Islet of Langerhans (tissue), 1 donor: ENCODE measurements around the gene AMIGO2.
"Not testable (repeated sequence)": the region's sequence is repeated elsewhere in the genome, so short reads cannot be mapped to it uniquely, and the experiment has no call there.

Experiments used
- FAIRE-seq: peaks from one replicate; lab custom pipeline; 2011; peaks lifted over from hg19 to GRCh38; lab: Jason Lieb, UNC

The AMIGO2 gene, protein sequence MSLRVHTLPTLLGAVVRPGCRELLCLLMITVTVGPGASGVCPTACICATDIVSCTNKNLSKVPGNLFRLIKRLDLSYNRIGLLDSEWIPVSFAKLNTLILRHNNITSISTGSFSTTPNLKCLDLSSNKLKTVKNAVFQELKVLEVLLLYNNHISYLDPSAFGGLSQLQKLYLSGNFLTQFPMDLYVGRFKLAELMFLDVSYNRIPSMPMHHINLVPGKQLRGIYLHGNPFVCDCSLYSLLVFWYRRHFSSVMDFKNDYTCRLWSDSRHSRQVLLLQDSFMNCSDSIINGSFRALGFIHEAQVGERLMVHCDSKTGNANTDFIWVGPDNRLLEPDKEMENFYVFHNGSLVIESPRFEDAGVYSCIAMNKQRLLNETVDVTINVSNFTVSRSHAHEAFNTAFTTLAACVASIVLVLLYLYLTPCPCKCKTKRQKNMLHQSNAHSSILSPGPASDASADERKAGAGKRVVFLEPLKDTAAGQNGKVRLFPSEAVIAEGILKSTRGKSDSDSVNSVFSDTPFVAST

DNA sequence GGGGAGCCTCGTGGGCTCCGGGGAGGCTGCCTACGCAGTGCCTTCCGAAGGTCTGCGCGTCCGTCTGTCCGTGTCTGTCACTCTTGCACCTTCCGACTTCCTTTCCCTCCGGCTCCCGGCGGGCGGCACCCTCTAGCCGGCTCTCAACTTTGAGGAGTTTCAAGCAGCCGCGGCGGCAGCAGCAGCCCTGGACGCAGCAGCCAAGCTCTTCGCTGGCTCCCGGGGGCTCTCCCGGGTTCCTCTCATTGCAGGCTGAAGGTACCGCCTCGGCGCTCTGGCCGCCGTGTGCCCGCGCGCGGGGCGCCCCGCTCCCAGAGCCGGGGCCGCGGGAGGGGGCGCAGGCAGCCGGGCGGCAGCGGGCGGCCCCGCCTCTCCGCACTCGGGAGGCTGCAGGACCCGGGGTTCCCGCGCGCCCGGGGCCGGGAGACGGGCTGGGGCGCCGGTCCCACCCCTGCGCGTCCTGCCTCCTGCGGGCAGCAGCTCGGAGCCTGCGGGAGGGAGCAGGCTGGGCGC, at the start of gene AMIGO2, which contains the start of gene PCED1B:
AMIGO2 (minus strand) TSS at position 492 of the 513 bp plus-strand sequence. CDS start 957 bp downstream, outside the sequence.
PCED1B (plus strand) TSS at position 154 of the 513 bp plus-strand sequence. CDS start 155,443 bp downstream, outside the sequence.
- no peak for FAIRE-seq

DNA sequence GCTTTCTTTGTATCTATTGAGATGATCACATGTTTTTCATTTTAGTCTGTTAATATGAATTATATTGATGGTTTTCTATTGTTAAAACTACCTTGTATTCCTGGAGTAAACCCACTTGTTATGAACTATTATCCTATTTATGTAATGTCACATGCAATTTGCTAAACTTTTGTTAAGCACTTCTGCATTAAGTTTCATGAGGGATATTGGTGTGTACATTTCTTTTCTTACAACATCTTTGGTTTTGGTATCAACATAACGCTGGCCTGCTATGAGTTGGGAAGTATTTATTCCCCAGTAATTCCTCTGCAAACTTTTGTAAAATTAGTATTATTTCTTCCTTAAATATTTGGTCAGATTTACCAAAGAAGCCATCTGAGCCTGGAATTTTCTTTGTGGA, 46.5 kb upstream of the AMIGO2 start:
- FAIRE-seq, result no peak

DNA sequence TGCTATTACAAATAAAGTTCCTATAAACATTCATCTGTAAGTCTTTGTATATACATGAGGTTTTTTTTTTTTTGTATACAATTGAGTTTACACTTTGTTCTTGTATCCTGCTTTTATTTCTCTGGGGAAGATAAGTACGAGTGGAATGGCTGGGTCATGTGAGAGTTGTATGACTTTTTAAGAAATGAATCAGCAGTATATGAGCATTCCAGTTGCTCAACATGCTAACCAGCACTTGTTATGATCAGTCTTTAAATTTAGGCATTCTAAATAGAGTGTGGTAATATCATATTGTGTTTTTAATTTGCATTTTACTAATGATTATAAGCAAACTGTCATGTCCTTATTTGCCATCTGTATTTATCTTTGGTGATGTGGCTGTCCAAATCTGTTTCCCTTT, 44.7 kb upstream of the AMIGO2 start:
- FAIRE-seq, result no peak

DNA sequence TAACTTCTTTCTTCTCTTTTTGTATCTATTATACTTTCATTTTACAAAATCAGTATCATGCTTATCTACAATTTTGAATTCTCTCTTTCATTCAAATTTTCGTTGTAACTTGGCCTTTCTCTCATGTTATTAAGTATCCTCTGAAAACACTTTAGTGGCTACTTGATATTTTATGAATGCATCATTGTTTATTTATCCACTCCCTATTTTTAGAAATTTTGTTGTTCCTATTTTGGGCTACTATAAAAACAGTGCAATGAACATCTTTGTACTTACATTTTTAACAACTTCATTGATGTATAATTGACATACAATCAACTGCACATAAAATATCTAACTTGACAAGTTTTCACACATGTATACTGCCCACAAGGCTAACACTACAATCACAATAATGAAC, 44.0 kb upstream of the AMIGO2 start:
- FAIRE-seq, result no peak

DNA sequence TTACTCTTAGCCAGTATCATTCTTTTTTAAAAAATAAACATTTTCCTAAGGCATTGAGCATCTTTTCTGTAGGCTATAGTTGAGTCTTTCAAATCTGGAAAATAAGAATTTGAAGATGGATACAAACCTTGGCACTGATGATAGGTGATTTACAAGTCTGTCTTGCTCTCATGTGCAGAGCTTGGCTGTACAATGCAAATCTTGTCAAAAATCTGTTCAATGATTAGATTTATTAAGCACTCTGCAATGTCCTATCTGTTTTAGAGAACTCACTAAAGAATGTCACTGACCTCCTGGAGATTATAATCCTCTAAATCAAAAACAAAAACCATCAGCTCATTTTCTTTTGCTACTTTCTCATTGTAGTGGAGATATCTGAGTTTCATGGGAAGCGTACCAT, 42.8 kb upstream of the AMIGO2 start:
- FAIRE-seq, result no peak

DNA sequence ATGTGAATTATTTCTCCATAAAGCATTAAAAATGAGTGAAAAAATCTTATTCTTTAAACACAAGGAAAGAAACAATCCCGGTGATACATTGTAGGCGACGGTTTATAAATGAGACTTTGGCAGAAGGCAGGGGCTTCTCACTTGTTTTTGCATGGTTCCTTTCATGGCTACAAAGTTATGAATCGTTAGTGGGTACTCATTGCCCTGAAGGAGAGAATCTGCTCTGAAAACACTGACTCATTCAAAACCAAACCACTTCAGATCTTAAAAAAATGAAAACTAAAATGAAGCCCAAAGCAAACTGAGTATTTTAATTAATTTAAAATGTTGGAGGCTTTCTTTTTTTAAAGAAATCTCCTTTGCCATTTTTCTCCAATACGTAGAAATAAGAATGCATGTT, 41.4 kb upstream of the AMIGO2 start:
- FAIRE-seq, result no peak

DNA sequence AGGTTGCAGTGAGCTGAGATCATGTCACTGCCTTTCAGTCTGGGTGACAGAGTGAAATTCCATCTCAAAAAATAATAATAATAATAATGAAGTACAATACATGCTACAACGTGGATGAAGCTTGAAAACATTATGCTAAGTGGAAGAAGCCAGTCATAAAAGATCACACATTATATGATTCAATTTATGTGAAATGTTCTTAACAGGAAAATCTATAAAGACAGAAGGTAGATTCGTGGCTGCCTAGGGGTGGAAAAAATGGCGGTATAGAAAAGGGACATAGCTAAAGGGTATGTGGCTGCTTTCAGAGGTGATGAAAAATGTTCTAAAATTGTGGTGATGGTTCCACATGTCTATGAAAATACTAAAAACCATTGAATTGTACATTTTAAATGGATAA, 41.0 kb upstream of the AMIGO2 start:
- no peak for FAIRE-seq

DNA sequence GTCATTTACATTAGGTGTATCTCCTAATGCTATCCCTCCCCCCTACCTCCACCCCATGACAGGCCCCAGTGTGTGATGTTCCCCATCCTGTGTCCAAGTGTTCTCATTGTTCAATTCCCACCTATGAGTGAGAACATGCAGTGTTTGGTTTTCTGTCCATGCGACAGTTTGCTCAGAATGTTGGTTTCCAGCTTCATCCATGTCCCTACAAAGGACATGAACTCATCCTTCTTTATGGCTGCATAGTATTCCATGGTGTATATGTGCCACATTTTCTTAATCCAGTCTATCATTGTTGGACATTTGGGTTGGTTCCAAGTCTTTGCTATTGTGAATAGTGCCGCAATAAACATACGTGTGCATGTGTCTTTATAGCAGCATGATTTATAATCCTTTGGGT, 37.5 kb upstream of the AMIGO2 start:
- FAIRE-seq, result not testable (repeated sequence)

DNA sequence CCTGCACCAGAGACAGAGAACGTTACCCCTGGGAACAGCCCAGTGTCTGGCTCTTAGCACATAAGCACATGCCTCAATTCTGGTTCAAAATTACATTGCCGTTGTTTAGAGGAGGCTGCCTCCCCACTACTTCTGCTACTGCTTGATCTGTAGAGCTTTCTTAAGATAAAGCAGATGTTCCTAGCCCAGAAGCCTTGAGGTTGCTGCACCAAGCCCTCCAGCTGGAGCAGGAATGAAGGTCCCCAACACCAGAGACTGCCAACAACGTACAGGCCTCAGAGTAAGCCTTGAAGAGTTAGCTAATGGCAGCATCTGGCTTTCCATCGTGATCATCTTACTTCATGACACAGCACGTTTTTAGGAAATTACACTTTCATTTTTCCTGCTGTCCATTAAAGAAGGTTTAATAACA, 34.7 kb upstream of the AMIGO2 start:
- FAIRE-seq, result no peak

DNA sequence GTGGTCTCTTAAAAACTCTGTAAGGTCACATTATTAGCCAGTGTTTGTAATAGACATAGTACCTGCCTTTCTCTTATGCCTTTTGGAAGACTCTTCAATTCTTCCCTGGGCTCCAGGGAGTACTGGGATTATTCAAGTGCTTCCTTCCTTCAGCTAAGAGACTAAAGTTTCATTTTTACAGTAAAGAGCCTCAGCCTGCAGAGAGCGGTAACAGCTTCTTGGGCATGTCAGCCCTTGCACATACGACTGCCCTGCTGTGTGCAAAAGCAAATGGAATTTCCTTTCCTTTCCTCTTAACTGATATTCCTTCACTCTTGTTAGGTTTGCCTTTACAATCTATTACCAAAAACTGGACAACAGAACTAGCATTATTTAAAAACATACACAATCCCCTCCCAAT, 32.9 kb upstream of the AMIGO2 start:
- FAIRE-seq, result no peak

DNA sequence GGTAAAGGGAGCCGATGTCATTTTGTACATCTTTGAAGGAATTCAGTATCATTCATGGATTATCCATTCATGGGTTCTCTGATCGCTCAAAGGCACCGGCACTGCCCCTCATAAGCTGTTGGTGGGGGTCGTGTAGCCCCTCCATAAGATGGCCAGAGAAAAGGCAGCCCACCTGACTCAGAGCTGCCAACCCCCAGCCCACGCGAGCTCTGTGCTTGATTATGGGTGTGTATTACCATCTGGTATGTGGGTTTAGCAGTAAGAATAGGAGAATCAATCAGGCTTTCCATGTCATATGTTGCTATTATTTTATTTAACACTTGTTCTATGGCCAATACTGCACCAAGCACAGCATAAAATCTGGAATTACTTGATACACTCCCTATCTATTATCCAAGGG, 32.1 kb upstream of the AMIGO2 start:
- no peak for FAIRE-seq

DNA sequence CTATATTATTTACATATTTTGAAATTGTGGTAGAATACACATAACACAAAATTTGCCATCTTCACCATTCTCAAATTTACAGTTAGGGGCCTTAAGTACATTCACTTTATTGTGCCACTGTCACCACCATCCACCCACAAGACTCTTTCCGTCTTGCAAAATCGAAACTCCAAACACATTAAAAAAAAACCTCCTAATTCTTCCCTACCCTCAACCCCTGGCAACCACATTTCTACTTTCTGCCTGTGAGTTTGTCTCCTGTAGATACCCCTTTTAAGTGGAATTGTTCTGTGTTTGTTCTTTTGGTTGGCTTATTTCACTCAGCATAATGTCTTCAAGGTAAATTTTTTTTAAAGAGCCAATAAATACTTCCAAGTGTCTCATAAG, 31.6 kb upstream of the AMIGO2 start:
- FAIRE-seq, result no peak

DNA sequence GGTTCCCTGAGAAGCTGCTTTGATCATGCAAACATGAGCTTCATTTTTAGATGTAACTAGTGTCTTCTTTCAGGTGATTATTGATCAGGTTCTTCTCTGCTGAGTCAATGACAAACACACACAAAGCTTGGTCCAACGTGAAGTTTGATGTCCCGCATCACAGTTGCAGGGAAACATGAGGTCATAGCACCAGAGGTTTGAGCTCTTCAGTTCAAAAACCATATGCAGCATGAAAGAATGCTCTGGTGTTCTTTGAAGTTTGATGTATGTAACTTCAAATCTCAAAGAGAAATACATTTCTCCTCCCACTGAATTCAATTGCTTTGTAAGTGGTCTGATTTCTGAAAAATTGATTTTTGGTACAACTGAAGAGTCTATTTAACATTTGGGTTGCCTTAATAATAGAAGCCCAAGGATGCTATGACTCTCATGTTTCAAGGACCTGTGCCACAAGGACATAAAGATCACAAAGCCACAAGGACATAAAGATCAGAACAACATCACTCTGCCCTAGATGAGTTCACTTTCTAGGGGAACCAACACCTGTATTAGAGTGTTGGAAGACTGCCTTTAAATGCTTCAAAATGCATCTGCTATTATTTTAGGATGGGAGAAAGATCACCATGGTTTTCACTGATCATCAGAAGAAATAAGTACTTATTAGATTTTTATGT, 31.1 kb upstream of the AMIGO2 start:
- FAIRE-seq, result no peak

DNA sequence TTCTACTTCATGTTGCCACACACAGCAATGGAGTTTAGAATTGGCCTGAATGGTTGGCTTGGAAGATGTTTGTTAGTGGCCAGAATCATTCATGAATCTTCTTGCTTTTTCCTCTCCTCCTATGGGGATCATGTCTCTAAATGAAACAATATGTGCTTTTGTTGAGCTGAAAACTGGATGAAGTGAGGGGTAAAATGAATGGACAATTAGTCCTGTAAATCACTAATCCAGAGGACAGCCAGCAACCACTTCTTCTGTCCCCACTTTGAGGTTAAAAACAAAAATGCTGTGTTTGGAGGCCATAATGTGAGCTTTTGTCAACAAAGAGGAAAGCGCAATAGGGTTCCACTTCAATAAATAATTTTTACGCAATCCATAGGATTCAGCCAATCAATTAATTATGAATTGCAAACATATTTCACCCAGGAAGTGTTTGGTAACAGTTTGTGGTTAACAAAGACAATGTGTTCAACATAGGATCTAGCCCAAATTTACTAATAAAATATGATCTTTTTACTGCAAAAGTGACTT, 30.3 kb upstream of the AMIGO2 start:
- no peak for FAIRE-seq

DNA sequence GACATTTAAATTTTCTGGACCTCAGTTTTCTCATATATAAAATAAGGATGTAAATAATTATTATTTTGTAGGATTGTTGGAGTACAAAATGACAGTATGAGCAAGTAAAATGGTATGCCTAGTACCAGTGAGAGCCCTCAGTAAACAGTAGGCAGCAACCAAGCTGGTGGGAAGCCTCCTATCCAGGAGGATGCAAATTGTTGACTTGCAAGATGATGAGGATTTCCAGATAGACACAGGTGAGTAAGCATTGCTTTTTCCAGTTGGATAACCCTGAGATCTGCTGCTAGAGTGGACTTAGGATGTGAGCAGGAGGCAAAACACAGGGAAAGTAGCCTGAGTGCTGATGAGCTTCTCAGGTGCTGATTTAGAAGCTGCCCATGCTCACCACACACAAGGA, 28.2 kb upstream of the AMIGO2 start:
- FAIRE-seq, result no peak

DNA sequence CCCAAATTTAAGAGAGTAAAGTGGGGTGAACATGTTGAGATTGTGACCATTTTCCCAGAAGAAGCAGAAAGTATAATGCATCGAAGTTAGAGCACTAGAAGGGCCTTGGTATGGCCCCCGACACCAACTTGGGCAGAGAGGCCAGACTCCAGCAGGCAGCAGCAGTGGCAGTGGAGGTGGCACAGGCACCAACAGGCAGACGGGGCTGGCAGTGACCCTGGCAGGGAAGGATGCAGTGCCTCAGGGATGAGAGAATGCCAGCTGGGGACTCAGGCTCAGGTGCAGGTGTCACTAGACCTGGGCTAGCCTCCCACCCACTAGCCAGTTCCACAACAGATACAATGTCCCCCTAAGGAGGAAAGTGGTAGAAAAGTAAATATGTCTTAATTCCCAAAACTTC, 27.7 kb upstream of the AMIGO2 start:
- FAIRE-seq, result no peak

DNA sequence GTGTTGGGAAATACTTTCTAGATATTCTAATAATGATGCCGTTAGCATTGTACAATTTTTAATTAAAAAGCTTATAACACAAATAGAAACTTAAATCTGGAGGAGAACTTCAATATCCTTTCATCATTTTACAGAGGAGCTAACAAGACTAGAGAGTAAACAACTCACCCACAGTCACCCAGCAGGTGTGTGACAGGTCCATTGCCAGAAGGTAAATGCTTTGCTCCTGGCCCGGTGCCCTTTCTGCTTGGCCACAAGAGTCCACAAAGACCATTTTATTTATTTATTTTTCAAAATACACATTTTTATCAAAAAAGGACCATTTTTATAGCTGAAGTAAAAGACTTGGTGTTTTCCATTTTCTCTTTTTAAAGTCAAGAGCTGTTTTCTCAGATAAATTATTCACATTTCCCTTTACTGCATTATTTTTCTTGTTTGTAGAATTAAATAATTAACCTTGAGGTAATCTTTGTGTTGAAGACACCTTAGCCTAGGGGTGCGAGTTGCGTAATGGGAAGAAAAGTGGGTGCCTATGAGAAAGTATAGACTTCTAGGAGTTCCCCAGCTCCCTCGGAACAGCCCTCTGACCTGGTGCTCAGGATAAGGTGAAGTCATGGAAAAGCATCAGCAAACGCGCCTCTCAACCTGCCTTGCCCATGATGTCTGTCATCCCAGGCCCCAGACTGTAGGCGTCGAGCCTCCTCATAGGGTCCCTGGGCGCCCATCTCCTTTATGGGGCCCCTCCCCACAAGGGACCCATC, 26.3 kb upstream of the AMIGO2 start:
- FAIRE-seq, result no peak

DNA sequence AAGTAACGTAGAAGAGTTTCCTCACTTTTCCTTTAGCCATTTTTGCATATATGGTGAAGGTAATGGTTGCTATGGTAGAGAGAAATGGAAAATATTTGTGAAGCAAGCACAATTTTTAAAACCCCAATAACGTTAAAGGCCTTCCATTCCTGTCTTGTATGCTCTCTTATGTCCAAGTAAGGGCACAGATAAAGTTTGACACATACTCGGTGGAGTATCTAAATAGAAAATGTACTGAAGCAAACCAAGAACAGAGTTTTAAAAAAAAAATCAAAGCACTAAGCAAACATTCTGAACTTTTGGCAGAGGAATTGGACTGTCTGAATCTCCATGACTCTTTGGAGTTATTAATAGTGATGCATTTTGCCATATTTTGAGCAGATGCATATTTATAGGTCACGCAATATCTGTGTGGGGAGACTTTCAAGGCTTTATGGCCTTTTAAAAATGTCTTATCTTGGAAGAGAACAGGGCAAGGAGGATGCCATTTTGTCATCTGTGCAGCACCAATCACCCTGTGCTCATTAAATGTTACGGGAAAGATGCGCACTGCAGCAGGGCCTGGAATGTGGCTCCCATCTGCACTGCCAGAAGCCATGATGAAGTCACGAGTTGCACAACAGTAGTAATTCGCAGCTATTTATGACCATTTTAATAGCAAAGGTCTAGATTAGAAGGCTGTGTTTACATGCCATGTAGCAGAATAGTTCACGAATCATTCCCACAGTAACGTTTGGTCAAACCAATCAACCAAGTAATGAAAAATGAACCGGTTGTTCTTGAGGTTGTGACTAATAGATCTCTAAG, 23.3 kb upstream of the AMIGO2 start:
- no peak for FAIRE-seq

DNA sequence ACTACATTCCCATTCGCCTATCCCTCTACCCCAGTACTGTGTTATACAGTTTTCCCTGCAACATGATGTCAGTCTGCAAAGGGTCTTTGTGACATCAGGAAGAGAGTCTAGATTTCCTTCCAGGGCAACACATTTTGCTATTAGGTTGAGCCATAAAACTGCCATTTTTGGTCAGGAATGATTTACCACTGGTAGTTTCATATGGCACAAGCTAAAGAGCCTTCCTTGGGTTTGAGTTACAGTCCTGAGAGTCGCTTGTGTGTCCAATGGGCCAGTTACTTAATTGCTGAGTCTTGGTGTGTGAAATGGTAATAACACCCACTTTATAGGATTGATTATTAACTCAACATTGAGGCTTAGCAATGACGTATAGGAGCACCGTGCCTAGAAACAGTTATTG, 22.6 kb upstream of the AMIGO2 start:
- no peak for FAIRE-seq

DNA sequence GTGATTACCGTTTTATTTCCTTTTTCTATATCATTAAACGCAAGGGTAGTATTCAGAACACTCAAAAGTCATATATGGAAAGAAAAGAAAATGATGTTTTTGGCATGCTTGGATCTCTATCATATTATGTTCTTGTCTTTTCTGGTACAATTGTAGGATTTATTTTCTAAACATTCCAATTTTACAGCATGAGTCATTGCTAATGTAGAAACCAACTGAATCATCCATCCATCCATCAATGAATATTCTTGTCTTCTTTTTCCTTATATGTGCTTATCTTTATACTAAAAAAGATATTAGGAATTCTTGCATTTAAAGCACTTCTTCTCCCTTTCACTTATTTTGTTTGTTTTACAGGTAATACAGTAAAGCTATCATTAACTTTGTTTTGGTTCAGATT, 20.4 kb upstream of the AMIGO2 start:
- FAIRE-seq, result no peak

DNA sequence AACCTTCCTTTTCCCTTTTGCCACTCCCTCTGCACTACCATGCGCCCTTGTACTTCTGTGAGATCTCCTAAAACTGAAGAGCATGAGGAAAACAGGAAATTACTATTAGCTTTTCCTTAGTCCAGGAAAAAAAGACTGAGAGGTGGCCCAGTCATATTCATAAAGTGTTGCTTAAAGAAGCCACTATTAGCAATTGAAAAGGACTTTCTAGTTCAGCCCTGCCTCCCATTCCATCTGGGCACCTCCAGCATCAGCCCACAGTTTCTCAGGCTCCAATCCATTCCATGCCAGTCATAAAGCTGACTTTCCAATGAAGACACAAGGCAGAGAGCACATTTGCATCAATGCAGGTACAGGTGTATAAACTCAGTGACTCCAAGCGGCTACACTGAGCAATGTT, 19.9 kb upstream of the AMIGO2 start:
- FAIRE-seq, result no peak
